ENCODE measurements around the gene KRTAP20-3. TPM values are rescaled to one million over a fixed set of nuclear protein-coding genes. Genes with fewer than 3 reads are reported as not detected.

Gene KRTAP20-3
- polyA plus RNA-seq, 3 donors, result not detected

DNA sequence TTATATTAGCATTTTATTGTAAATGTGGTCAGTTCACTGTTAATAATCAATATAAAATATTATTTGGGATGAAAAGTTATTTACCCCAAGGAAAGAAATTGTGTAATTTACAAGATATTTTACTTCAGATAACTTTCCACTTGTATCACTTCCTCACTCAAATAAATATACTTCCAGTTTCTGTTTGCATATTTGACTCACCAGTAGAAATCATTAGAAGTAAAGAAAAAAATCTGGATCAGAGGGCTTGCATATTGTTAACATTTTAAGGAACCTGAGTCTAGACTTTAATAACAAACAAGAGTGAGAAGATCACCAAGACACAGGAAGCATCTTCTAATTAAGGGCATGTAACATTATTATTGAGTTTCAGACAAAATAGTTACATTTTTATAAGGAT, 22.6 kb upstream of the KRTAP20-3 start:
- Histone ChIP-seq H3K4me2 (replicated peaks; ENCODE audit: extremely low read depth, low read length, poor library complexity, severe bottlenecking) (no peak overlapping the region), H3K9me3 (replicated peaks in 1 of 2; ENCODE audit: control insufficient read depth in 1 of 2, insufficient read depth in 1 of 2, low read length in 2 of 2) (peaks cover 20 to 31% of the 10 kb centered on the region in 2 donors), H3K27ac (ENCODE audit: low read depth in 1 of 2, low read length in 2 of 2) (no peak overlapping the region), H3K4me1 (ENCODE audit: control insufficient read depth in 1 of 2, insufficient read depth in 2 of 2, low read length in 2 of 2) (no peaks in the 10 kb centered on the region), H3K27me3 (ENCODE audit: control insufficient read depth in 2 of 2, insufficient read depth in 2 of 2, low read length in 2 of 2) (no peaks in the 10 kb centered on the region), H3K9ac (ENCODE audit: insufficient read depth, low read length, poor library complexity, severe bottlenecking) (no peak overlapping the region), H3K79me2 (ENCODE audit: insufficient read depth, low read length) (no peaks in the 10 kb centered on the region), H4K20me1 (ENCODE audit: insufficient read depth, low read length) (no peaks in the 10 kb centered on the region), H3K36me3 (replicated peaks in 1 of 2; ENCODE audit: control insufficient read depth in 1 of 2, insufficient read depth in 2 of 2, low read length in 2 of 2) (no peaks in the 10 kb centered on the region), H2AFZ (ENCODE audit: insufficient read depth, low read depth, low read length, poor library complexity, severe bottlenecking) (no peak overlapping the region), H3K4me3 (replicated peaks in 1 of 3; ENCODE audit: low read depth in 2 of 3, low read length in 3 of 3) (no peak overlapping the region)
- Mint-ChIP-seq H3K4me1 (no peaks in the 10 kb centered on the region), H3K27ac (no peak overlapping the region), H3K36me3 (no peaks in the 10 kb centered on the region), H3K27me3 (ENCODE audit: low read depth in 3 of 3) (no peaks in the 10 kb centered on the region), H3K9me3 (peaks cover 2 to 16% (median 11%) of the 10 kb centered on the region in 7 donors), H3K4me3 (no peak overlapping the region)
- intact Hi-C loops (cut with micrococcal nuclease), result no loop called here
- no peak for DNase-seq
- TF ChIP-seq, protein P1, sequence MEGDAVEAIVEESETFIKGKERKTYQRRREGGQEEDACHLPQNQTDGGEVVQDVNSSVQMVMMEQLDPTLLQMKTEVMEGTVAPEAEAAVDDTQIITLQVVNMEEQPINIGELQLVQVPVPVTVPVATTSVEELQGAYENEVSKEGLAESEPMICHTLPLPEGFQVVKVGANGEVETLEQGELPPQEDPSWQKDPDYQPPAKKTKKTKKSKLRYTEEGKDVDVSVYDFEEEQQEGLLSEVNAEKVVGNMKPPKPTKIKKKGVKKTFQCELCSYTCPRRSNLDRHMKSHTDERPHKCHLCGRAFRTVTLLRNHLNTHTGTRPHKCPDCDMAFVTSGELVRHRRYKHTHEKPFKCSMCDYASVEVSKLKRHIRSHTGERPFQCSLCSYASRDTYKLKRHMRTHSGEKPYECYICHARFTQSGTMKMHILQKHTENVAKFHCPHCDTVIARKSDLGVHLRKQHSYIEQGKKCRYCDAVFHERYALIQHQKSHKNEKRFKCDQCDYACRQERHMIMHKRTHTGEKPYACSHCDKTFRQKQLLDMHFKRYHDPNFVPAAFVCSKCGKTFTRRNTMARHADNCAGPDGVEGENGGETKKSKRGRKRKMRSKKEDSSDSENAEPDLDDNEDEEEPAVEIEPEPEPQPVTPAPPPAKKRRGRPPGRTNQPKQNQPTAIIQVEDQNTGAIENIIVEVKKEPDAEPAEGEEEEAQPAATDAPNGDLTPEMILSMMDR (IDR thresholded peaks at IDR 0.05), result no peak

DNA sequence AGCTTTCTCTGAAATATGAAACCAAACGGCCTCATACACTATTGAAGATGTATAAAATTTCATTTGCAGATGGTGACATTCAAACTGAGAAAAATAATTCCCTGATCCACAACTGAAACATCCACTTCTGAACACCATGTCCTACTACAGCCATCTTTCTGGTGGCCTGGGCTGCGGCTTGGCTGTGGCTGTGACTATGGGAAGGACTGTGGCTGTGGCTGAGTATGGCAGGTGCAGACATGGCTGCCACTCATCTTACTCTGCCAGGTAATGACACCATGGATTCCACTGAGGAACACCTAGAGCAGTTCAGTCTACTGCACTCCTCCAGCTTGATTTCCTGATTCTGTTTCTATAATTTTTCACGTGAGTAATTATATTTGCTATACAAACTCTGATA, 22.1 kb upstream of the KRTAP20-3 start, which contains the start of gene KRTAP20-4:
Gene KRTAP20-4, plus strand, starts transcription at position 106 of the 400 bp plus-strand sequence.
- Mint-ChIP-seq H3K36me3 (no peaks in the 10 kb centered on the region), H3K27me3 (ENCODE audit: low read depth in 3 of 3) (no peaks in the 10 kb centered on the region), H3K4me1 (no peaks in the 10 kb centered on the region), H3K27ac (no peak within 1 kb of the TSS), H3K9me3 (peaks cover 6 to 20% (median 8%) of the 10 kb centered on the region in 7 donors), H3K4me3 (no peak within 1 kb of the TSS)
- TF ChIP-seq, protein P1 (IDR thresholded peaks at IDR 0.05), result no peak
- Histone ChIP-seq H2AFZ (ENCODE audit: insufficient read depth, low read depth, low read length, poor library complexity, severe bottlenecking) (no peak within 1 kb of the TSS), H3K9ac (ENCODE audit: insufficient read depth, low read length, poor library complexity, severe bottlenecking) (no peak within 1 kb of the TSS), H3K36me3 (replicated peaks in 1 of 2; ENCODE audit: control insufficient read depth in 1 of 2, insufficient read depth in 2 of 2, low read length in 2 of 2) (no peaks in the 10 kb centered on the region), H3K27ac (ENCODE audit: low read depth in 1 of 2, low read length in 2 of 2) (no peak within 1 kb of the TSS), H3K79me2 (ENCODE audit: insufficient read depth, low read length) (no peaks in the 10 kb centered on the region), H4K20me1 (ENCODE audit: insufficient read depth, low read length) (no peaks in the 10 kb centered on the region), H3K4me1 (ENCODE audit: control insufficient read depth in 1 of 2, insufficient read depth in 2 of 2, low read length in 2 of 2) (no peaks in the 10 kb centered on the region), H3K4me3 (replicated peaks in 1 of 3; ENCODE audit: low read depth in 2 of 3, low read length in 3 of 3) (no peak within 1 kb of the TSS), H3K4me2 (replicated peaks; ENCODE audit: extremely low read depth, low read length, poor library complexity, severe bottlenecking) (no peak within 1 kb of the TSS), H3K27me3 (ENCODE audit: control insufficient read depth in 2 of 2, insufficient read depth in 2 of 2, low read length in 2 of 2) (no peaks in the 10 kb centered on the region), H3K9me3 (replicated peaks in 1 of 2; ENCODE audit: control insufficient read depth in 1 of 2, insufficient read depth in 1 of 2, low read length in 2 of 2) (peaks cover 24 to 31% of the 10 kb centered on the region in 2 donors)
- no peak for DNase-seq
- no CpG with 5 or more reads among the region's 3 CpGs for WGBS (ENCODE audit: insufficient coverage)
- intact Hi-C loops (cut with micrococcal nuclease), result no loop called here
